ENCODE measurements around the gene BRD3OS.
"Not testable (repeated sequence)": the region's sequence is repeated elsewhere in the genome, so short reads cannot be mapped to it uniquely, and the experiment has no call there.

DNA sequence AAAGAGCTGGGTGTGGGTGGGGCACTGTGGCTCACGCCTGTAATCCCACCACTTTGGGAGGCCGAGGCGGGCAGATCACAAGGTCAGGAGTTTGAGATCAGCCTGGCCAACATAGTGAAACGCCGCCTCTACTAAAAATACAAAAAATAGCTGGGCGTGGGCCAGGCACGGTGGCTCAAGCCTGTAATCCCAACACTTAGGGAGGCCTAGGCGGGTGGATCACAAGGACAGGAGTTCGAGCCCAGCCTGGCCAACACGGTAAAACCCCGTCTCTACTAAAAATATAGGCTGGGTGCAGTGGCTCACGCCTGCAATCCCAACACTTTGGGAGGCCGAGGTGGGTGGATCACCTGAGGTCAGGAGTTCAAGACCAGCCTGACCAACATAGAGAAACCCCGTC, 36.5 kb upstream of the BRD3OS start:
- TF ChIP-seq POLR2A, POLR2AphosphoS5 (IDR thresholded peaks at IDR 0.05): not testable (repeated sequence)

All from upper lobe of left lung (tissue), 4 donors.